Astrocyte of the cerebellum (primary cell): ENCODE measurements around the gene SGPP2.

Experiments used
- DNase-seq: peaks from one replicate; pipeline ENCODE4 v3.0.0-alpha.2; 2011; ENCODE audit warnings: low read depth
- H3K4me3 ChIP-seq: 2 replicates; pipeline ENCODE4 v1.5.1; 2011; ENCODE audit warnings: mild to moderate bottlenecking, low read depth, low read length, moderate library complexity
- in situ Hi-C: cut with HindIII; loops from 2 replicates; pipeline ENCODE4 v1.10.0; 2017; ENCODE audit warnings: low sequenced_read_pairs
- TF ChIP-seq, protein P1 (sequence below): IDR thresholded peaks from 2 replicates; pipeline ENCODE4 v1.5.1; 2012; ENCODE audit warnings: low read length, low read depth, moderate library complexity, mild to moderate bottlenecking; ENCODE audit errors: missing control alignments

Gene SGPP2

DNA sequence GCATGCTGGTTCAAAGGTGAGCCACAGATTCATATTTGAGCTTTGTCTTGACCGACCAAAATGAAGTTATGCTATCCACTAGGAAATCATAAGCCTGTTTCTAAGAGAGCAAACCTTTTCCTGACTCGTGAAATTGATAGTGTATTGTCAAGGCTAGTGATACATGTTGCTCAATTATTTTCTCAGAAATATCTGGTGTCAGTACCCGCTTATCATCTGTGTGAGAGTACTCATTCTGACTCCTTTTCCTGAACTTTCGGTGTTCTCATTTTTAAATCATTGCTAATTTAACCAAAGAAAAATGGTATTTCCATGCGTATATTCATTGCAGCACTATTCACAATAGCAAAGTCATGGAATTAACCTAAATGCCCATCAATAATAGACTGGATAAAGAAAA lies 56.2 kb downstream of the SGPP2 start:
- in situ Hi-C loops = no loop called here
- no peak for DNase-seq
- no peak overlapping the region for H3K4me3 ChIP-seq
- TF ChIP-seq, protein P1, sequence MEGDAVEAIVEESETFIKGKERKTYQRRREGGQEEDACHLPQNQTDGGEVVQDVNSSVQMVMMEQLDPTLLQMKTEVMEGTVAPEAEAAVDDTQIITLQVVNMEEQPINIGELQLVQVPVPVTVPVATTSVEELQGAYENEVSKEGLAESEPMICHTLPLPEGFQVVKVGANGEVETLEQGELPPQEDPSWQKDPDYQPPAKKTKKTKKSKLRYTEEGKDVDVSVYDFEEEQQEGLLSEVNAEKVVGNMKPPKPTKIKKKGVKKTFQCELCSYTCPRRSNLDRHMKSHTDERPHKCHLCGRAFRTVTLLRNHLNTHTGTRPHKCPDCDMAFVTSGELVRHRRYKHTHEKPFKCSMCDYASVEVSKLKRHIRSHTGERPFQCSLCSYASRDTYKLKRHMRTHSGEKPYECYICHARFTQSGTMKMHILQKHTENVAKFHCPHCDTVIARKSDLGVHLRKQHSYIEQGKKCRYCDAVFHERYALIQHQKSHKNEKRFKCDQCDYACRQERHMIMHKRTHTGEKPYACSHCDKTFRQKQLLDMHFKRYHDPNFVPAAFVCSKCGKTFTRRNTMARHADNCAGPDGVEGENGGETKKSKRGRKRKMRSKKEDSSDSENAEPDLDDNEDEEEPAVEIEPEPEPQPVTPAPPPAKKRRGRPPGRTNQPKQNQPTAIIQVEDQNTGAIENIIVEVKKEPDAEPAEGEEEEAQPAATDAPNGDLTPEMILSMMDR = no peak

GRCh38 chr2:222481941-222482340 lies 57.6 kb downstream of the SGPP2 start:
- in situ Hi-C loops = no loop called here
- TF ChIP-seq, protein P1 = no peak
- DNase-seq = no peak
- H3K4me3 ChIP-seq = no peak overlapping the region

- TF ChIP-seq, protein P1 = no peak
- H3K4me3 ChIP-seq = no peak overlapping the region
- in situ Hi-C loops = no loop called here
- no peak for DNase-seq
Measured at GRCh38 chr2:222483513-222484039, 59.2 kb downstream of the SGPP2 start.

GRCh38 chr2:222485367-222486211 lies 61.2 kb downstream of the SGPP2 start:
- H3K4me3 ChIP-seq = no peak overlapping the region
- no peak for DNase-seq
- in situ Hi-C loops = no loop called here
- TF ChIP-seq, protein P1 = no peak

DNA sequence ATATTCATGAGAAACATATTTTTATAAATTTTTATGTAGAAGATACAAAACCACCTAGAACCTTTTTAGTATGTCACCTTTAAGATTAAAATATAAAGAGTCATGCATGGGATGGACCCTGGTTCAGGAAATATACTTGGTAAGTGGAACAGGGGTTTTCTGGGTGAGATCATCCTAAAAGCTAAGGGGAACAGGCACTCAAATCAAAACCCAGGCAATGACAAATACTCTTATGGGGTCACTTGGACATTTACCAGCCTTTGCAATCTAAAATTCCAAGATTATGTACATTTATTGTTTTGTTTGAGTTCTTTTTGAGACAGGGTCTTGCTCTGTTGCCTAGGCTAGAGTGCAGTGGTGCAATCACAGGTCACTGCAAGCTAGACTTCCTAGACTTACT lies 65.8 kb downstream of the SGPP2 start:
- DNase-seq = no peak
- H3K4me3 ChIP-seq = no peak overlapping the region
- TF ChIP-seq, protein P1 = no peak
- in situ Hi-C loops = no loop called here

- in situ Hi-C loops = no loop called here
- DNase-seq = no peak
- H3K4me3 ChIP-seq = no peak overlapping the region
- TF ChIP-seq, protein P1 = no peak
Measured at GRCh38 chr2:222492683-222493082, 68.3 kb downstream of the SGPP2 start.
